Spleen (tissue), 11 donors: ENCODE measurements around the gene C20orf204. TPM values are rescaled to one million over a fixed set of nuclear protein-coding genes. Genes with fewer than 3 reads are reported as not detected.

Source experiments
- DNase-seq: peaks from one replicate; pipeline ENCODE4 v3.0.0-alpha.2; 2020
- H3K27ac ChIP-seq, 8 donors: fragments of 200-600 bp; sonication (generic) in 7 of 8; 1 replicate in 4 of 8; 2 replicates in 4 of 8; pipeline versions ENCODE4 v1.5.0 to v1.8.0; 2016 to 2021; ENCODE audit warnings: inconsistent platforms in 4 of 8, mild to moderate bottlenecking in 4 of 8, moderate library complexity in 1 of 8
- H3K27me3 ChIP-seq, 7 donors: fragments of 200-600 bp; sonication (generic) in 6 of 7; replicated peaks in 1 of 7; 1 replicate in 4 of 7; 2 replicates in 3 of 7; pipeline versions ENCODE4 v1.5.0 to v1.8.0; 2016 to 2021; ENCODE audit warnings: inconsistent platforms in 3 of 7, mild to moderate bottlenecking in 1 of 7
- H3K36me3 ChIP-seq, 6 donors: fragments of 200-600 bp; sonication (generic) in 5 of 6; 1 replicate in 4 of 6; 2 replicates in 2 of 6; pipeline versions ENCODE4 v1.5.0 to v1.8.0; 2016 to 2021; ENCODE audit warnings: inconsistent platforms in 2 of 6
- H3K4me1 ChIP-seq, 6 donors: fragments of 200-600 bp; sonication (generic) in 5 of 6; 1 replicate in 3 of 6; 2 replicates in 3 of 6; pipeline versions ENCODE4 v1.5.0 to v1.8.0; 2016 to 2021; ENCODE audit warnings: inconsistent platforms in 3 of 6
- H3K4me3 ChIP-seq, 8 donors: fragments of 200-600 bp; sonication (generic) in 7 of 8; 1 replicate in 4 of 8; 2 replicates in 4 of 8; pipeline versions ENCODE4 v1.5.0 to v1.8.0; 2016 to 2021; ENCODE audit warnings: inconsistent platforms in 4 of 8, mild to moderate bottlenecking in 4 of 8, moderate library complexity in 2 of 8
- H3K9me3 ChIP-seq, 8 donors: fragments of 200-600 bp; sonication (generic) in 7 of 8; 1 replicate in 4 of 8; 2 replicates in 4 of 8; pipeline versions ENCODE4 v1.5.0 to v1.8.0; 2016 to 2021; ENCODE audit warnings: inconsistent platforms in 4 of 8
- POLR2A ChIP-seq, 3 donors: fragments of 450-650 bp; IDR thresholded peaks; one replicate each; pipeline ENCODE4 v1.5.1; 2017; ENCODE audit warnings: antibody characterized with exemption in 3 of 3, mild to moderate bottlenecking in 1 of 3
- POLR2AphosphoS5 ChIP-seq, 3 donors: sonication (generic); formaldehyde crosslinking; IDR thresholded peaks; one replicate each; pipeline ENCODE4 v1.5.1; 2017; ENCODE audit warnings: antibody characterized with exemption in 3 of 3
- WGBS, 5 donors: extraction: QIAGEN DNeasy Blood & Tissue Kit in 3 of 5; methylation state at CpG; one replicate each; pipeline versions ENCODE4 v1.1.5 to v1.1.7; 2013 to 2018; 5-methylcytosine and 5-hydroxymethylcytosine counted together
- intact Hi-C: fragments of 100-400 bp; cut with DNase I; formaldehyde crosslinking; loops from one replicate; pipeline ENCODE4 v1.15.0; 2023; ENCODE audit warnings: low total_unique reads
- polyA plus RNA-seq, 3 donors: library from polyadenylated mRNA; stranded (reverse); fragments of 200-250 nt; gene quantifications; one replicate each; pipeline ENCODE4 v1.2.1, GENCODE V29; 2013
- total RNA-seq, 7 donors: library from RNA; depleted of rRNA in 3 of 7; stranded (reverse); fragments of >200 nt in 3 of 7; fragmentation: NEBNext Ultra II Directional in 4 of 7; extraction: Animal tissue kit (Norgen Biotek cat#: 25700) in 4 of 7; gene quantifications; one replicate each; pipeline versions ENCODE4 v1.1.0 to v1.2.1, GENCODE V29; 2016 to 2021
- TF ChIP-seq, protein P1 (sequence below), 11 experiments: fragments of 200-600 bp in 7 of 11; fragments of 450-650 bp in 4 of 11; sonication (generic) in 4 of 11; IDR thresholded peaks in 8 of 11; conservative IDR thresholded peaks in 3 of 11; 1 replicate in 7 of 11; 2 replicates in 4 of 11; pipeline versions ENCODE4 v1.4.0 to v1.8.0; 2016 to 2021; ENCODE audit warnings: antibody characterized with exemption in 11 of 11, inconsistent platforms in 4 of 11, mild to moderate bottlenecking in 1 of 11
- donor health status: healthy with polysubstance abuse.
- donor health status: DM: no; HTN: no; CAD: no; lungs with moderate emphysema.
- donor health status: DM: no; HTN: no; CAD: no.
- donor health status: Bipolar disorder and iron deficiency.
- donor health status: healthy.
- donor health status: DM: no; HTN: no; CAD: no.
- donor health status: DM: yes; HTN: yes; CAD: no.

The C20orf204 gene
- total and polyA plus RNA-seq, 10 donors = 0.85 to 3.9 (median 1.9) TPM

DNA sequence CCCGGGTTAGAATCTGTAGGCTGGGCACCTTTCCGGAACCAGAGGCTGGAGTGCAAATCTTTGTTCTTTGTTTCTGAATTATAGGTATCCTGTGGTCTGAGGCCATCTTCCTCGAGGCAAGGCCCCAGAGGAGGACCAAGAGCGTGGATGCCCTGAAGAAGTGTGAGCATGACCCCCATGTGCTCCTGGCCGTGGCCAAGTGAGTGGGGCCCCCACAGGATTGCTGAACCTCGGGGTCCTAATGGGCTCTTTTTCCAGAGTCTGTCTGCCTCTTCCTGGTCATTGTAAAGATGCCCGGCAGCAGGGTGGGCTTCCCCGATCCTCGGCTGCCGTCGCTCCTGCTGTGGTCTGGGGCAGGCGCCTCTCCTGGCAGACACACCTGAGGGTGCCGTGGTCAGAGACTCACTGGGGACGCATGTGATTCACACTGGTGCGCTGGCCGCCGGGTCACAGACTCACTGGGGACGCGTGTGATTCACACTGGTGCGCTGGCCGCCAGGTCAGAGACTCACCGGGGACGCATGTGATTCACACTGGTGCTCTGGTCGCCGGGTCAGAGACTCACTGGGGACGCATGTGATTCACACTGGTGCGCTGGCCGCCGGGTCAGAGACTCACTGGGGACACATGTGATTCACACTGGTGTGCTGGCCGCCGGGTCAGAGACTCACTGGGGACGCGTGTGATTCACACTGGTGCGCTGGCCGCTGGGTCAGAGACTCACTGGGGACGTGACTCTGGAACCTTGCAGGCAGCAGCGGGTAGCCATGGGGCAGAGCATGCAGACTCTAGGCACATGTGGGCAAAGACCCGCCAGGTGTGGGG is 6.5 kb upstream of the C20orf204 start:
- H3K9me3 ChIP-seq = no peaks in the 10 kb centered on the region
- H3K27me3 ChIP-seq = no peaks in the 10 kb centered on the region
- H3K36me3 ChIP-seq = peaks cover 15 to 100% (median 98%) of the 10 kb centered on the region in 6 donors
- H3K4me3 ChIP-seq = no peak overlapping the region
- H3K27ac ChIP-seq = no peak overlapping the region
- H3K4me1 ChIP-seq = peaks cover 0 to 13% (median 6%) of the 10 kb centered on the region in 6 donors
- no peak for TF ChIP-seq POLR2AphosphoS5 (IDR thresholded peaks at IDR 0.05)
- TF ChIP-seq, protein P1, sequence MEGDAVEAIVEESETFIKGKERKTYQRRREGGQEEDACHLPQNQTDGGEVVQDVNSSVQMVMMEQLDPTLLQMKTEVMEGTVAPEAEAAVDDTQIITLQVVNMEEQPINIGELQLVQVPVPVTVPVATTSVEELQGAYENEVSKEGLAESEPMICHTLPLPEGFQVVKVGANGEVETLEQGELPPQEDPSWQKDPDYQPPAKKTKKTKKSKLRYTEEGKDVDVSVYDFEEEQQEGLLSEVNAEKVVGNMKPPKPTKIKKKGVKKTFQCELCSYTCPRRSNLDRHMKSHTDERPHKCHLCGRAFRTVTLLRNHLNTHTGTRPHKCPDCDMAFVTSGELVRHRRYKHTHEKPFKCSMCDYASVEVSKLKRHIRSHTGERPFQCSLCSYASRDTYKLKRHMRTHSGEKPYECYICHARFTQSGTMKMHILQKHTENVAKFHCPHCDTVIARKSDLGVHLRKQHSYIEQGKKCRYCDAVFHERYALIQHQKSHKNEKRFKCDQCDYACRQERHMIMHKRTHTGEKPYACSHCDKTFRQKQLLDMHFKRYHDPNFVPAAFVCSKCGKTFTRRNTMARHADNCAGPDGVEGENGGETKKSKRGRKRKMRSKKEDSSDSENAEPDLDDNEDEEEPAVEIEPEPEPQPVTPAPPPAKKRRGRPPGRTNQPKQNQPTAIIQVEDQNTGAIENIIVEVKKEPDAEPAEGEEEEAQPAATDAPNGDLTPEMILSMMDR (IDR thresholded peaks at IDR 0.05 in 8 of 11, conservative IDR thresholded peaks at IDR 0.05 in 3 of 11) = no peak
- no peak for TF ChIP-seq POLR2A (IDR thresholded peaks at IDR 0.05)
- no peak for DNase-seq
- 93 to 96% (median 95%) methylated on average over 24 to 38 of the region's 38 CpGs for WGBS, 5 donors
- intact Hi-C loops = loop anchor here (10.0 kb wide), 1 partner anchor 45 kb away; the partner anchor contains the start of gene PRPF6

DNA sequence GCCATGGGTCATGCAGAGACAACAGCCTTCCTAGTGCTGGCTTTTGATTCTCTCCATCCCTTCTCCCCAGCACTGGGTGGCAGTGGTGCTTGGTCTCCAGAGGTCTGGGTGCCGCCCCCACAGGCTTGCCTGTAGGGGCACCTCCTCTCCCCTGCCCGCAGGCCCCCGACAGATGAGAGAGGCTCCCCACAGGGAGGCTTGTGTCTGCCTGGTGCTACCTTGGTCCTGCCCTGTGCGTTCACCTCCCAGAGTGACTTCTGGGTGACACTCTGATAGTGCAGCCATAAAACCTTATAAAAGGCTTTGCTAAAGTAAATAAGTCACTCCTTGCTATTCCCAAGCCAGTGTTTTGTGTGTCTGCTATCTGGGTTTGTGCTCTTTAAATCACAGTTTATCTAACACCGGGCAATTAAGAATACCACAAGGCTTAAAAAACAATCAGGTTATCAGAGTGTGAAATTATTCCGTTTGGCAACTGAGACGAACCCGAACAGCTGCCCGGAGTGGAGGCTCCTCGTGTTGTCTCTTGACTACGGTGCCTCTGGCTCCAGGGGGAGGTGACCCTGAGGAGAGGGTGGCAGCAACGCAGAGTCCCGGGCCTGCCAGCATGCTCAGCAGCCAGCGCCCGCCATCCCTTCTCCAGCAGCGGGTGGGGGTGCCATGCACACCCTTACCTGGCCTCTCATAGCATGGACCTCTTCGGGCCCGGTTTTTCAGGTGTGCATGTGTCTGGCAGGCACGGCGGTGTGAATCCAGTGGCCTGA is 5.4 kb upstream of the C20orf204 start:
- intact Hi-C loops = loop anchor here (10.0 kb wide), 1 partner anchor 46 kb away; the partner anchor contains the start of gene PRPF6
- Histone ChIP-seq H3K4me1 (peaks cover 0 to 24% (median 11%) of the 10 kb centered on the region in 6 donors), H3K4me3 (no peak overlapping the region), H3K27me3 (no peaks in the 10 kb centered on the region), H3K27ac (no peak overlapping the region), H3K36me3 (peaks cover 15 to 100% (median 92%) of the 10 kb centered on the region in 6 donors), H3K9me3 (no peaks in the 10 kb centered on the region)
- DNase-seq = no peak
- 95 to 96% (median 96%) methylated on average over 20 of the region's 20 CpGs for WGBS, 5 donors
- TF ChIP-seq POLR2AphosphoS5 (IDR thresholded peaks at IDR 0.05) (peak in 1 of 3 donors; percentile 29), POLR2A (IDR thresholded peaks at IDR 0.05) (no peak)
- TF ChIP-seq, protein P1 (IDR thresholded peaks at IDR 0.05 in 8 of 11, conservative IDR thresholded peaks at IDR 0.05 in 3 of 11) = no peak

DNA sequence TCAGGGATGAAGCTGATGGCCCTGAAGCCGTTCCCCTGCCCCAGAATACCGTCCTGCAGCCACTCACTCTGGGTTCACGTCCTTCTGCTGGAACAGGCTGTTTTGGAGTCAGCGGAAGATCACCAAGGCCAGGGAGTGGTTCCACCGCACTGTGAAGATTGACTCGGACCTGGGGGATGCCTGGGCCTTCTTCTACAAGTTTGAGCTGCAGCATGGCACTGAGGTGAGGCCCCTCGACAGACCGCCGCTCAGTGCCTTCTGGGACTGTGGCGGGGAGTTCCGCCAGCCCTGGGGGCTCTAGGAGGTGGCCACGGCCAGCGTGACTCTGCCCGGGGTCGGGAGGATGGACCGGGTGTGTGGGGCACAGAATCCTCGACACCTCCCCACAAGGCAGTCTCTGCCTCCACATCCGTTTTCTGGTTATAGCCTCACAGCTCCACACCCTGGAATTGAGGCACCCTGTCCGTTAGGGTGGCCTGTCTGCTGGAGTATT is 4.1 kb upstream of the C20orf204 start:
- WGBS, 5 donors = 89 to 94% (median 92%) methylated on average over 13 to 19 of the region's 19 CpGs
- H3K4me3 ChIP-seq = no peak overlapping the region
- intact Hi-C loops = loop anchor here (10.0 kb wide), 1 partner anchor 47 kb away; the partner anchor contains the start of gene PRPF6

More for the DNA sequence above, 4.1 kb upstream of the C20orf204 start:
- Histone ChIP-seq H3K4me1 (peaks cover 0 to 37% (median 20%) of the 10 kb centered on the region in 6 donors), H3K36me3 (peaks cover 7 to 89% (median 78%) of the 10 kb centered on the region in 6 donors), H3K27me3 (peaks cover 0 to 6% (median 0%) of the 10 kb centered on the region in 7 donors), H3K9me3 (no peaks in the 10 kb centered on the region), H3K27ac (no peak overlapping the region)
- no peak for TF ChIP-seq POLR2A (IDR thresholded peaks at IDR 0.05)
- TF ChIP-seq, protein P1 (IDR thresholded peaks at IDR 0.05 in 8 of 11, conservative IDR thresholded peaks at IDR 0.05 in 3 of 11) = no peak
- TF ChIP-seq POLR2AphosphoS5 (IDR thresholded peaks at IDR 0.05) = no peak
- no peak for DNase-seq
